ENCODE data around the gene ATG4A. TPM values are rescaled to one million over a fixed set of nuclear protein-coding genes. Genes with fewer than 3 reads are reported as not detected.

ATG4A gene
- total and polyA plus RNA-seq, 9 of the 15 experiments (the other 6 are each of a cell fraction or from before 2014, with no cell fraction given) = 7.3 to 24.5 (median 16.6) TPM

- TF ChIP-seq REST (IDR thresholded peaks at IDR 0.05; ENCODE audit: borderline replicate concordance) = no peak
- TF ChIP-seq REST (CRISPR knock-in tag; IDR thresholded peaks at IDR 0.05; ENCODE audit: low read depth) = no peak
- peak; percentile 43 for TF ChIP-seq PHF20 (IDR thresholded peaks at IDR 0.05; ENCODE audit: partially characterized antibody)
- TF ChIP-seq ELF2 (CRISPR knock-in tag; IDR thresholded peaks at IDR 0.05) = peak; percentile 73; the same call in 1 of the 2 replicates
- no peak for TF ChIP-seq MTA2 (IDR thresholded peaks at IDR 0.05; ENCODE audit: low read depth)
- peak; percentile 77 for TF ChIP-seq ZNF407 (IDR thresholded peaks at IDR 0.05; ENCODE audit: low read depth)
- TF ChIP-seq SETDB1 (IDR thresholded peaks at IDR 0.05; ENCODE audit: low read length) = peak; percentile 22
- TF ChIP-seq GABPA (tag; conservative IDR thresholded peaks at IDR 0.05; ENCODE audit: low read depth) = peak; percentile 84
- no peak for TF ChIP-seq ZNF76 (CRISPR knock-in tag; IDR thresholded peaks at IDR 0.05; ENCODE audit: borderline replicate concordance)
- peak in 1 of 2 experiments; percentile 53; a peak in 2 of 4 replicates for TF ChIP-seq MAZ (CRISPR knock-in tag; conservative IDR thresholded peaks at IDR 0.05 in 1 of 2, IDR thresholded peaks at IDR 0.05 in 1 of 2)
- TF ChIP-seq NFXL1 (CRISPR knock-in tag; IDR thresholded peaks at IDR 0.05) = no peak
- TF ChIP-seq POLR2H (tag; IDR thresholded peaks at IDR 0.05; ENCODE audit: low read depth) = peak; percentile 58
Observed at GRCh38 chrX:108091264-108091877, at the start of gene ATG4A, which contains the start of gene PSMD10 (continued).

Data from K562 (cell line).